HEK293 (cell line): ENCODE results near the gene KCNK6.

Experiments
- ZNF138 ChIP-seq: fragments of 450-650 bp; formaldehyde crosslinking; IDR thresholded peaks from 2 replicates; pipeline ENCODE4 v1.5.1; 2016; ENCODE audit warnings: missing biosample characterization, missing genetic modification characterization, borderline replicate concordance
- ZNF140 ChIP-seq: fragments of 450-650 bp; formaldehyde crosslinking; IDR thresholded peaks from 2 replicates; pipeline ENCODE4 v1.5.1; 2016; ENCODE audit warnings: missing biosample characterization, missing genetic modification characterization
- TF ChIP-seq, protein P1 (sequence below): fragments of 450-650 bp; formaldehyde crosslinking; IDR thresholded peaks from 2 replicates; pipeline ENCODE4 v1.5.1; 2016; ENCODE audit warnings: missing biosample characterization, missing genetic modification characterization
- TF ChIP-seq, protein P2 (sequence below): fragments of 450-650 bp; formaldehyde crosslinking; IDR thresholded peaks from 2 replicates; pipeline ENCODE4 v1.5.1; 2016; ENCODE audit warnings: missing biosample characterization, missing genetic modification characterization

DNA sequence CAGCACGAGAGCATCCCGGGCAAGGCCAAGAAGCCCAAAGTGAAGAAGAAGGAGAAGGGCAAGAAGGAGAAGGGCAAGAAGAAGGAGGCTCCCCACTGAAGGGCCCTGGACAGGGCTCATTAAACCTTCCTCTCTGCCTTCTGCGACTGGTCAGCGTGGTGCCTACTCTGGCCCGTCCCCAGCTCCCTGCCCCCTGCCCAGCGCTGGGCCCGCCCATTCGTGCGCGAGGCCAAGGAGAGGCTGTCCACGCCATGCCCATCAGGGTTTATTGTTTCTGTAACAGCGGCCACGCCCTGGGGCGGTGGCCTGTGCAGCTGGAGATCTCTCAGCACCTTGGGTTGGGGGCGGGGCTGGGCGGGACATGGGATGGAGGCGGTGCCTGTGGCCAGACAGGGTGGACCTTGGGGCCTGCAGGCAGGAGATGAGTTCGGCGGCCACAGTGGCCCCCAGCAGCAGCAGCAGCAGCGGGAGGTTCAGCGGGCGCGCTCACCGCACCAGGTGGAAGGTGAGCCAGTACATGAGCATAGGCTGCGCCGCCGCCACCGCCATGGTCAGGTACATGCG, 14.7 kb upstream of the KCNK6 start:
- TF ChIP-seq ZNF140 (tag by site-specific recombination): no peak
- TF ChIP-seq, protein P1, sequence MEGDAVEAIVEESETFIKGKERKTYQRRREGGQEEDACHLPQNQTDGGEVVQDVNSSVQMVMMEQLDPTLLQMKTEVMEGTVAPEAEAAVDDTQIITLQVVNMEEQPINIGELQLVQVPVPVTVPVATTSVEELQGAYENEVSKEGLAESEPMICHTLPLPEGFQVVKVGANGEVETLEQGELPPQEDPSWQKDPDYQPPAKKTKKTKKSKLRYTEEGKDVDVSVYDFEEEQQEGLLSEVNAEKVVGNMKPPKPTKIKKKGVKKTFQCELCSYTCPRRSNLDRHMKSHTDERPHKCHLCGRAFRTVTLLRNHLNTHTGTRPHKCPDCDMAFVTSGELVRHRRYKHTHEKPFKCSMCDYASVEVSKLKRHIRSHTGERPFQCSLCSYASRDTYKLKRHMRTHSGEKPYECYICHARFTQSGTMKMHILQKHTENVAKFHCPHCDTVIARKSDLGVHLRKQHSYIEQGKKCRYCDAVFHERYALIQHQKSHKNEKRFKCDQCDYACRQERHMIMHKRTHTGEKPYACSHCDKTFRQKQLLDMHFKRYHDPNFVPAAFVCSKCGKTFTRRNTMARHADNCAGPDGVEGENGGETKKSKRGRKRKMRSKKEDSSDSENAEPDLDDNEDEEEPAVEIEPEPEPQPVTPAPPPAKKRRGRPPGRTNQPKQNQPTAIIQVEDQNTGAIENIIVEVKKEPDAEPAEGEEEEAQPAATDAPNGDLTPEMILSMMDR (tag by site-specific recombination): no peak
- TF ChIP-seq ZNF138 (tag by site-specific recombination): no peak
- TF ChIP-seq, protein P2, sequence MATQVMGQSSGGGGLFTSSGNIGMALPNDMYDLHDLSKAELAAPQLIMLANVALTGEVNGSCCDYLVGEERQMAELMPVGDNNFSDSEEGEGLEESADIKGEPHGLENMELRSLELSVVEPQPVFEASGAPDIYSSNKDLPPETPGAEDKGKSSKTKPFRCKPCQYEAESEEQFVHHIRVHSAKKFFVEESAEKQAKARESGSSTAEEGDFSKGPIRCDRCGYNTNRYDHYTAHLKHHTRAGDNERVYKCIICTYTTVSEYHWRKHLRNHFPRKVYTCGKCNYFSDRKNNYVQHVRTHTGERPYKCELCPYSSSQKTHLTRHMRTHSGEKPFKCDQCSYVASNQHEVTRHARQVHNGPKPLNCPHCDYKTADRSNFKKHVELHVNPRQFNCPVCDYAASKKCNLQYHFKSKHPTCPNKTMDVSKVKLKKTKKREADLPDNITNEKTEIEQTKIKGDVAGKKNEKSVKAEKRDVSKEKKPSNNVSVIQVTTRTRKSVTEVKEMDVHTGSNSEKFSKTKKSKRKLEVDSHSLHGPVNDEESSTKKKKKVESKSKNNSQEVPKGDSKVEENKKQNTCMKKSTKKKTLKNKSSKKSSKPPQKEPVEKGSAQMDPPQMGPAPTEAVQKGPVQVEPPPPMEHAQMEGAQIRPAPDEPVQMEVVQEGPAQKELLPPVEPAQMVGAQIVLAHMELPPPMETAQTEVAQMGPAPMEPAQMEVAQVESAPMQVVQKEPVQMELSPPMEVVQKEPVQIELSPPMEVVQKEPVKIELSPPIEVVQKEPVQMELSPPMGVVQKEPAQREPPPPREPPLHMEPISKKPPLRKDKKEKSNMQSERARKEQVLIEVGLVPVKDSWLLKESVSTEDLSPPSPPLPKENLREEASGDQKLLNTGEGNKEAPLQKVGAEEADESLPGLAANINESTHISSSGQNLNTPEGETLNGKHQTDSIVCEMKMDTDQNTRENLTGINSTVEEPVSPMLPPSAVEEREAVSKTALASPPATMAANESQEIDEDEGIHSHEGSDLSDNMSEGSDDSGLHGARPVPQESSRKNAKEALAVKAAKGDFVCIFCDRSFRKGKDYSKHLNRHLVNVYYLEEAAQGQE (tag by site-specific recombination): no peak
